ENCODE results near the gene HACD2.

DNA sequence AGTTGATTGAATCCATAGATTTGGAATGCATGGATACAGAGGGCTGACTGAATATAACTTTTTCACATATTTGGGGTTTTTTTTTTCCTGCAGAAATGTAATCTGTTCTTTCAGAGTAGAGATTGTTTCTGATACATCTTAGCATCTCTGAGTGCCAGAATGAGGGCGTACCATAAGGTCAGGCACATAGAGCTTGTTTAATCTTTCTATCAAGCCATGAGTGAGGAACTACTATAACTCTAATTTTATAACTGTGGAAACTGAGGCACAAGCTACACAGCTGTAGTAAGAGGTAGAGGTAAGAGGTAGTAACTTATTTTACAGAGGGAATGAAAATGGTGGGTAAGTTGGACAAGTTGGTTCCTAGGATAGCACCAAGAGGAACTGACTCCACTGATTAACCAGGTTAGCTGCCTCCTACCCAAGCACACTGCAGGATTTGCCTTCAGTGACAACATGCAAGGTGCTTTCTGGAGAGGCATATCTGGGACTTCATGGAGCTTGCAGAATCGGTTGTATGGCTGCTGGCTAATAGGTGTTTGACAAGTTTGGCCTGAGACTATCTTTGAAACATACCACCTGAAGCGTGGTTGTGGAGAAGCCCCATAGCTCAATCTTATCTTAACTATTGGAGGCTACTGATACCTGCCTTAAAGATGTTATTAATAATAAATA is 23.5 kb upstream of the HACD2 start:
- TF ChIP-seq, protein P1, sequence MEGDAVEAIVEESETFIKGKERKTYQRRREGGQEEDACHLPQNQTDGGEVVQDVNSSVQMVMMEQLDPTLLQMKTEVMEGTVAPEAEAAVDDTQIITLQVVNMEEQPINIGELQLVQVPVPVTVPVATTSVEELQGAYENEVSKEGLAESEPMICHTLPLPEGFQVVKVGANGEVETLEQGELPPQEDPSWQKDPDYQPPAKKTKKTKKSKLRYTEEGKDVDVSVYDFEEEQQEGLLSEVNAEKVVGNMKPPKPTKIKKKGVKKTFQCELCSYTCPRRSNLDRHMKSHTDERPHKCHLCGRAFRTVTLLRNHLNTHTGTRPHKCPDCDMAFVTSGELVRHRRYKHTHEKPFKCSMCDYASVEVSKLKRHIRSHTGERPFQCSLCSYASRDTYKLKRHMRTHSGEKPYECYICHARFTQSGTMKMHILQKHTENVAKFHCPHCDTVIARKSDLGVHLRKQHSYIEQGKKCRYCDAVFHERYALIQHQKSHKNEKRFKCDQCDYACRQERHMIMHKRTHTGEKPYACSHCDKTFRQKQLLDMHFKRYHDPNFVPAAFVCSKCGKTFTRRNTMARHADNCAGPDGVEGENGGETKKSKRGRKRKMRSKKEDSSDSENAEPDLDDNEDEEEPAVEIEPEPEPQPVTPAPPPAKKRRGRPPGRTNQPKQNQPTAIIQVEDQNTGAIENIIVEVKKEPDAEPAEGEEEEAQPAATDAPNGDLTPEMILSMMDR (IDR thresholded peaks at IDR 0.05; ENCODE audit: insufficient read depth, low read depth, low read length) = no peak
- TF ChIP-seq EZH2 (IDR thresholded peaks at IDR 0.05; ENCODE audit: insufficient read depth, low read length) = no peak
